C4-2B (cell line): Measurements from ENCODE around the gene CHTF18.

Experiments used
- CTCF ChIP-seq: fragments of 450-650 bp; conservative IDR thresholded peaks from 2 replicates; pipeline ENCODE4 v1.5.1; 2017; ENCODE audit warnings: mild to moderate bottlenecking
- ZFX ChIP-seq: fragments of 450-650 bp; IDR thresholded peaks from 2 replicates; pipeline ENCODE4 v1.6.1; 2017

- TF ChIP-seq CTCF (no peak), ZFX (no peak)
Measured at GRCh38 chr16:768428-768827, 20.0 kb upstream of the CHTF18 start.
